Loucy (cell line): ENCODE measurements around the gene ZNF277.

Experiments used
- EZH2phosphoT487 ChIP-seq: fragments of 200-600 bp; IDR thresholded peaks from 2 replicates; pipeline ENCODE4 v1.6.1; 2018; ENCODE audit warnings: antibody characterized with exemption, mild to moderate bottlenecking, moderate library complexity, borderline replicate concordance
- TF ChIP-seq, protein P1 (sequence below): fragments of 200-600 bp; sonication (generic); conservative IDR thresholded peaks from 2 replicates; pipeline ENCODE4 v1.5.1; 2014; ENCODE audit warnings: mild to moderate bottlenecking, antibody characterized with exemption, low read length

- TF ChIP-seq, protein P1, sequence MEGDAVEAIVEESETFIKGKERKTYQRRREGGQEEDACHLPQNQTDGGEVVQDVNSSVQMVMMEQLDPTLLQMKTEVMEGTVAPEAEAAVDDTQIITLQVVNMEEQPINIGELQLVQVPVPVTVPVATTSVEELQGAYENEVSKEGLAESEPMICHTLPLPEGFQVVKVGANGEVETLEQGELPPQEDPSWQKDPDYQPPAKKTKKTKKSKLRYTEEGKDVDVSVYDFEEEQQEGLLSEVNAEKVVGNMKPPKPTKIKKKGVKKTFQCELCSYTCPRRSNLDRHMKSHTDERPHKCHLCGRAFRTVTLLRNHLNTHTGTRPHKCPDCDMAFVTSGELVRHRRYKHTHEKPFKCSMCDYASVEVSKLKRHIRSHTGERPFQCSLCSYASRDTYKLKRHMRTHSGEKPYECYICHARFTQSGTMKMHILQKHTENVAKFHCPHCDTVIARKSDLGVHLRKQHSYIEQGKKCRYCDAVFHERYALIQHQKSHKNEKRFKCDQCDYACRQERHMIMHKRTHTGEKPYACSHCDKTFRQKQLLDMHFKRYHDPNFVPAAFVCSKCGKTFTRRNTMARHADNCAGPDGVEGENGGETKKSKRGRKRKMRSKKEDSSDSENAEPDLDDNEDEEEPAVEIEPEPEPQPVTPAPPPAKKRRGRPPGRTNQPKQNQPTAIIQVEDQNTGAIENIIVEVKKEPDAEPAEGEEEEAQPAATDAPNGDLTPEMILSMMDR = no peak
- no peak for TF ChIP-seq EZH2phosphoT487
These were observed 16.8 kb upstream of the ZNF277 start for GRCh38 chr7:112189691-112190090.
